HCT116 (cell line): ENCODE measurements around the gene ARL5C. TPM values are rescaled to one million over a fixed set of nuclear protein-coding genes. Genes with fewer than 3 reads are reported as not detected.
"Not testable (repeated sequence)": the region's sequence is repeated elsewhere in the genome, so short reads cannot be mapped to it uniquely, and the experiment has no call there.

Source experiments
- ATAC-seq: fragments of 200-7000 bp; cut with Tn5 transposase; 2 replicates; pipeline ENCODE4 v1.9.1; 2020; ENCODE audit warnings: mild to moderate bottlenecking, moderate library complexity
- BruUV-seq: library from RNA; stranded (reverse); fragments of 400-500 nt; replicated peaks from 2 replicates; lab custom pipeline; 2021; lab: Mats Ljungman, UMichigan
- CTCF ChIA-PET: fragments of 300-600 bp; sonication (Branson Sonifier 250); formaldehyde crosslinking; loops from one replicate; lab custom pipeline; 2021; ENCODE audit warnings: antibody characterized with exemption; lab: Charles Lee
- POLR2A ChIA-PET: fragments of 300-600, 350-600 bp; sonication (Branson Sonifier 250); formaldehyde crosslinking; loops from one replicate; lab custom pipeline; 2021; ENCODE audit warnings: antibody characterized with exemption; lab: Charles Lee
- RAD21 ChIA-PET, 2 experiments: fragments of 300-600 bp; sonication (Branson Sonifier 250); formaldehyde crosslinking; loops; one replicate each; lab custom pipeline; 2023; ENCODE audit warnings: low total read pairs in 2 of 2; ENCODE audit not compliant: uncharacterized antibody in 2 of 2, unreplicated experiment in 2 of 2, low non-redundant PET in 1 of 2; lab: Charles Lee
- DNase-seq: peaks from one replicate; pipeline ENCODE4 v3.0.0-alpha.2; 2010; ENCODE audit warnings: low read depth, low spot score
- H2AFZ ChIP-seq: fragments of 200-600 bp; shearing (Covaris generic), sonication (generic); 2 replicates; pipeline ENCODE4 v1.6.1; 2017; ENCODE audit warnings: low read depth, mixed run types, mixed read lengths, antibody characterized with exemption, low read length; ENCODE audit not compliant: poor library complexity, severe bottlenecking
- H3K27ac ChIP-seq: 2 replicates; pipeline ENCODE4 v1.5.1; 2012; ENCODE audit warnings: low read depth, low read length
- H3K27me3 ChIP-seq: fragments of 200-600 bp; sonication (generic); 2 replicates; pipeline ENCODE4 v1.6.1; 2016; ENCODE audit warnings: mixed run types, low read length, mixed read lengths; ENCODE audit not compliant: insufficient read depth
- H3K36me3 ChIP-seq, 2 experiments: fragments of 200-500 bp in 1 of 2; fragments of 200-600 bp in 1 of 2; sonication (Bioruptor generic) in 1 of 2; sonication (generic) in 1 of 2; 2 replicates each; pipeline versions ENCODE4 v1.5.1 to v1.6.1; 2014 to 2016; ENCODE audit warnings: low read length in 2 of 2, inconsistent platforms in 1 of 2, mixed read lengths in 1 of 2, mixed run types in 1 of 2; ENCODE audit not compliant: insufficient read depth in 2 of 2, control insufficient read depth in 1 of 2
- H3K4me1 ChIP-seq, 2 experiments: fragments of 200-600 bp in 1 of 2; sonication (generic) in 1 of 2; 2 replicates each; pipeline versions ENCODE4 v1.5.1 to v1.6.1; 2012 to 2017; ENCODE audit warnings: low read length in 2 of 2, inconsistent platforms in 1 of 2, mild to moderate bottlenecking in 1 of 2, mixed read lengths in 1 of 2, mixed run types in 1 of 2, moderate library complexity in 1 of 2; ENCODE audit not compliant: insufficient read depth in 2 of 2, control insufficient read depth in 1 of 2
- H3K4me2 ChIP-seq: fragments of 200-600 bp; sonication (generic); 2 replicates; pipeline ENCODE4 v1.6.1; 2017; ENCODE audit warnings: mixed run types, low read length, mixed read lengths
- H3K4me3 ChIP-seq, 2 experiments: fragments of 200-600 bp in 1 of 2; sonication (generic) in 1 of 2; replicated peaks in 1 of 2; 2 replicates each; pipeline ENCODE4 v1.5.1; 2011 to 2016; ENCODE audit warnings: low read length in 2 of 2, control low read depth in 1 of 2, low read depth in 1 of 2, mild to moderate bottlenecking in 1 of 2, mixed read lengths in 1 of 2, mixed run types in 1 of 2
- H3K79me2 ChIP-seq: fragments of 200-600 bp; sonication (generic); 2 replicates; pipeline ENCODE4 v1.6.1; 2017; ENCODE audit warnings: mild to moderate bottlenecking, mixed run types, low read length, moderate library complexity, mixed read lengths; ENCODE audit not compliant: insufficient read depth
- H3K9ac ChIP-seq: fragments of 200-600 bp; sonication (generic); 2 replicates; pipeline ENCODE4 v1.6.1; 2016; ENCODE audit warnings: low read length, mixed read lengths
- H3K9me2 ChIP-seq: fragments of 200-600 bp; sonication (generic), shearing (Covaris generic); 2 replicates; pipeline ENCODE4 v1.6.1; 2017; ENCODE audit warnings: mixed run types, mild to moderate bottlenecking, moderate library complexity; ENCODE audit not compliant: insufficient read depth
- H3K9me3 ChIP-seq, 2 experiments: fragments of 200-500 bp in 1 of 2; fragments of 200-600 bp in 1 of 2; sonication (Bioruptor generic) in 1 of 2; sonication (generic) in 1 of 2; 2 replicates each; pipeline ENCODE4 v1.6.1; 2014 to 2017; ENCODE audit warnings: low read length in 2 of 2, mixed read lengths in 2 of 2, inconsistent platforms in 1 of 2, low read depth in 1 of 2, mild to moderate bottlenecking in 1 of 2, mixed run types in 1 of 2, moderate library complexity in 1 of 2; ENCODE audit not compliant: control insufficient read depth in 1 of 2, insufficient read depth in 1 of 2
- H4K20me1 ChIP-seq: fragments of 200-600 bp; sonication (generic), shearing (Covaris generic); 2 replicates; pipeline ENCODE4 v1.6.1; 2017; ENCODE audit warnings: mixed run types, mild to moderate bottlenecking, moderate library complexity; ENCODE audit not compliant: insufficient read depth
- CBX3 ChIP-seq: IDR thresholded peaks from 2 replicates; pipeline ENCODE4 v1.6.1; 2012; ENCODE audit warnings: low read depth
- ELF1 ChIP-seq: IDR thresholded peaks from 2 replicates; pipeline ENCODE4 v1.6.1; 2012; ENCODE audit warnings: low read depth, borderline replicate concordance
- EZH2 ChIP-seq: fragments of 200-600 bp; sonication (generic); IDR thresholded peaks from 2 replicates; pipeline ENCODE4 v1.6.1; 2017; ENCODE audit warnings: antibody characterized with exemption, mixed run types
- JUND ChIP-seq: IDR thresholded peaks from 2 replicates; pipeline ENCODE4 v1.6.1; 2012
- MAX ChIP-seq: IDR thresholded peaks from 2 replicates; pipeline ENCODE4 v1.6.1; 2012
- POLR2AphosphoS5 ChIP-seq: IDR thresholded peaks from 2 replicates; pipeline ENCODE4 v1.6.1; 2011; ENCODE audit warnings: mild to moderate bottlenecking, low read depth, low read length, moderate library complexity
- REST ChIP-seq: IDR thresholded peaks from 2 replicates; pipeline ENCODE4 v1.6.1; 2012; ENCODE audit warnings: low read depth
- SP1 ChIP-seq: IDR thresholded peaks from 2 replicates; pipeline ENCODE4 v1.6.1; 2012; ENCODE audit warnings: low read depth
- ZFX ChIP-seq: fragments of 450-650 bp; IDR thresholded peaks from 2 replicates; pipeline ENCODE4 v1.6.1; 2017
- intact Hi-C: fragments of 100-400 bp; cut with micrococcal nuclease; formaldehyde crosslinking; loops from 2 replicates; pipeline ENCODE4 v1.10.0; 2022
- total RNA-seq: library from RNA; stranded (reverse); gene quantifications from one replicate; pipeline ENCODE4 v1.2.1, GENCODE V29; 2021; ENCODE audit not compliant: unreplicated experiment

ARL5C gene
- total RNA-seq, 1 experiment from 2014 or later = not detected

GRCh38 chr17:39129544-39129943 is 36.4 kb downstream of the ARL5C start:
- H3K4me1 ChIP-seq, H4K20me1 ChIP-seq, BruUV-seq, H3K9me3 ChIP-seq, H3K9ac ChIP-seq, DNase-seq, intact Hi-C loops, RAD21 ChIA-PET, H3K27me3 ChIP-seq, H2AFZ ChIP-seq, H3K4me3 ChIP-seq, CTCF ChIA-PET, ATAC-seq, H3K36me3 ChIP-seq, H3K9me2 ChIP-seq, H3K4me2 ChIP-seq, H3K27ac ChIP-seq, H3K79me2 ChIP-seq, POLR2A ChIA-PET: not testable (repeated sequence)

GRCh38 chr17:39126436-39126835 is 39.5 kb downstream of the ARL5C start:
- H3K36me3 ChIP-seq = no peaks in the 10 kb centered on the region
- H3K9ac ChIP-seq = no peak overlapping the region
- no peaks in the 10 kb centered on the region for H3K79me2 ChIP-seq
- H2AFZ ChIP-seq = no peak overlapping the region
- no peaks in the 10 kb centered on the region for H3K9me3 ChIP-seq
- DNase-seq = no peak
- no peaks in the 10 kb centered on the region for H3K4me1 ChIP-seq
- BruUV-seq = no TSS peak
- ATAC-seq = no peak
- intact Hi-C loops = no loop called here
- ChIA-PET POLR2A (no interaction called here), CTCF (no interaction called here), RAD21 (no interaction called here)
- no peak overlapping the region for H3K27ac ChIP-seq
- no peak overlapping the region for H3K4me3 ChIP-seq
- H3K4me2 ChIP-seq = no peak overlapping the region
- no peaks in the 10 kb centered on the region for H3K27me3 ChIP-seq
- TF ChIP-seq CBX3 = no peak
- TF ChIP-seq EZH2 = no peak
- no peak for TF ChIP-seq MAX
- no peak for TF ChIP-seq REST
- no peak for TF ChIP-seq ELF1
- TF ChIP-seq SP1 = no peak
- no peak for TF ChIP-seq JUND
- no peak for TF ChIP-seq POLR2AphosphoS5
- no peak for TF ChIP-seq ZFX
- H3K9me2 ChIP-seq = no peaks in the 10 kb centered on the region
- H4K20me1 ChIP-seq = no peaks in the 10 kb centered on the region
